ENCODE results near the gene FER.

Gene FER

DNA sequence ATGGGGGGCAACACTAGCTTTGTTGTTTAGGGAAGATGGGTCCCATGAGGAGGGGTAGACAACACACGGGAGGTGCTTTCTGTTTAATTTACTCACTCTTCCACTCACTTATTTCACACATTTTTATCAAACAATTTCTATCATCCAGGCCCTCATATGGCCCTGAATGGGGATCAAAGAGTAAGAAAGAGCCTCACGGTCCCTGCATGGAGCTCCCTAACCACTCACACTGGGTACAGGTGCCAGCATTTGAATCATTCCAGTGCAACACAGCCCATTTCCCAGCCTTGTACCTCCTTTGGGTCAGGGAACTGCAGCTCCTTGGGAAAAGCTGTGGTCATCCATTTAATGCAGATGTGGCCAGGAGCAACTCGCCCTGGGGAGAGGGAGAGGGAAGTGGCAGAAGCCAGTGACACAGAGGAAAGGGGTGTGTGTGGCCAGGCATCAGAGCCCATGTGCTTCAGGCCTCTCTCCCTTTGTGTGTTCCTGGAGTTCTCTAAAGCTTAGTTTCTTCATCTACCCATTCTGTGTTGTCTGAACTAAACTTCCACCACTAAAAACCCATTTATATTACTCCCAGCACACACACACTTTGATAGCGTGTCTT is 476.7 kb downstream of the FER start:
- TF ChIP-seq, protein P1, sequence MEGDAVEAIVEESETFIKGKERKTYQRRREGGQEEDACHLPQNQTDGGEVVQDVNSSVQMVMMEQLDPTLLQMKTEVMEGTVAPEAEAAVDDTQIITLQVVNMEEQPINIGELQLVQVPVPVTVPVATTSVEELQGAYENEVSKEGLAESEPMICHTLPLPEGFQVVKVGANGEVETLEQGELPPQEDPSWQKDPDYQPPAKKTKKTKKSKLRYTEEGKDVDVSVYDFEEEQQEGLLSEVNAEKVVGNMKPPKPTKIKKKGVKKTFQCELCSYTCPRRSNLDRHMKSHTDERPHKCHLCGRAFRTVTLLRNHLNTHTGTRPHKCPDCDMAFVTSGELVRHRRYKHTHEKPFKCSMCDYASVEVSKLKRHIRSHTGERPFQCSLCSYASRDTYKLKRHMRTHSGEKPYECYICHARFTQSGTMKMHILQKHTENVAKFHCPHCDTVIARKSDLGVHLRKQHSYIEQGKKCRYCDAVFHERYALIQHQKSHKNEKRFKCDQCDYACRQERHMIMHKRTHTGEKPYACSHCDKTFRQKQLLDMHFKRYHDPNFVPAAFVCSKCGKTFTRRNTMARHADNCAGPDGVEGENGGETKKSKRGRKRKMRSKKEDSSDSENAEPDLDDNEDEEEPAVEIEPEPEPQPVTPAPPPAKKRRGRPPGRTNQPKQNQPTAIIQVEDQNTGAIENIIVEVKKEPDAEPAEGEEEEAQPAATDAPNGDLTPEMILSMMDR (conservative IDR thresholded peaks at IDR 0.05; ENCODE audit: control insufficient read depth, insufficient read depth, low read depth, low read length) = no peak
- DNase-seq (ENCODE audit: low read depth) = no peak
- H3K4me3 ChIP-seq (ENCODE audit: control insufficient read depth, low read depth, low read length) = no peak overlapping the region

DNA sequence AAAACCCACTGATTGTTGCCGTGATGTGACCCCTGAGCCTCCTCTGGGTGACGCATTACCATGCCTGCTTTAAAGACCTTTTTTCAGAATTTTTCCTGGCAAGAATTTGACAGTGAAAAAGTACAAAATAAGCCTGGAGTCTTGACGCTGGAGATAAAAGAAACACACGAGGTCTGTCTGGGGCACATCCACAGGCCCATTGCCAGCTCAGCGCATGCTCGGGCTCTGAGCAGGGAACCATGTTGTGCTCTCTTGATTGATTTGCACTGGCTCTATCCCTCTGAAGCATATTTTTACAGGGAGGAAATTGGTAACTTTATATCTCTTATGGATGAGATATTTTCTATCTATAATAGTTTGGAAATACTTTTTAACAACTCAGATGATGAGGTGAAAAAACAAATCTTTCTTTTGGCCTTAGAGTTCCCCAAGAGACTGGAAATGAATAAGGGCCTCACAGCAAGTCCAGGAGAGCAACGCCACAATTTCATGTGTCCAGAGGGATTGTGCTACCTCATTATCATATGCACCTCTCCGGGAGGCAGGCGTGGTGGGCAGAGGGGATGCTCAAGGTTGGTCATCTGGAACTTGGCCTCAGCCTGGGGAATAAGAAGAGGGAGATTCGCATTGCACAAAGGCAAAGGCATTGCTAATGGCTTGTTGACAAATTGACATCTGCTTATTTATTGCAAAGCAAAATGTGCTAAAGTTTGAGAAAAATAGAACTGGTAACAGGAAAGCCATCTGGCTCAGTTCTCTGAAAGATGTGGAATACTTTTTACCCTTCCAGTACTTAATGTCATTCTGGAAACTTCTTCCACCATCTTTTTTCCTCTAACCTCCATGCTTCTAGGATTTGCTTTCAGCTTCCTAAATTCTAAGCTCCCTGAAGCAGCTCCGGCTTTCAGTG is 478.3 kb downstream of the FER start:
- DNase-seq (ENCODE audit: low read depth) = no peak
- no peak overlapping the region for H3K4me3 ChIP-seq (ENCODE audit: control insufficient read depth, low read depth, low read length)
- TF ChIP-seq, protein P1 (conservative IDR thresholded peaks at IDR 0.05; ENCODE audit: control insufficient read depth, insufficient read depth, low read depth, low read length) = no peak

DNA sequence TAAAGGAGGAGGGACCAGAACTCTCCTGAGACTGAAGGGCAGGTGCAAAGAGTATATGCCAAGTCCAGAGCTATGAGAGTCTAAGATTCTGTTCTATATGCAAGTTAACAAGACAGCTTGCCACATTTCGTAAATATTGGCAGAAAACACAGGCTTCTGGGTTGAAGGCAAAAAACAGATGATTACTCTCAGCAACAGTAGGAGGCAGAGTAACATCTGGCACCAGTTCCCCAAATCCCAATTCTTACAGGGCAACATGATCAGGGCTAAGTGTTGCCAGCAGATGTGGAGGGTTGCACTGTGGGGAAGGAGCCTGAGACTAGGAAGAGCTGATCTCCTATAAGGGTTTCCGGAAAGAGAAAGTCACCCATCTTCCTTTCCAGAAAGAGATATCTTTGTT is 482.7 kb downstream of the FER start:
- no peak for DNase-seq (ENCODE audit: low read depth)
- TF ChIP-seq, protein P1 (conservative IDR thresholded peaks at IDR 0.05; ENCODE audit: control insufficient read depth, insufficient read depth, low read depth, low read length) = no peak
- H3K4me3 ChIP-seq (ENCODE audit: control insufficient read depth, low read depth, low read length) = no peak overlapping the region

DNA sequence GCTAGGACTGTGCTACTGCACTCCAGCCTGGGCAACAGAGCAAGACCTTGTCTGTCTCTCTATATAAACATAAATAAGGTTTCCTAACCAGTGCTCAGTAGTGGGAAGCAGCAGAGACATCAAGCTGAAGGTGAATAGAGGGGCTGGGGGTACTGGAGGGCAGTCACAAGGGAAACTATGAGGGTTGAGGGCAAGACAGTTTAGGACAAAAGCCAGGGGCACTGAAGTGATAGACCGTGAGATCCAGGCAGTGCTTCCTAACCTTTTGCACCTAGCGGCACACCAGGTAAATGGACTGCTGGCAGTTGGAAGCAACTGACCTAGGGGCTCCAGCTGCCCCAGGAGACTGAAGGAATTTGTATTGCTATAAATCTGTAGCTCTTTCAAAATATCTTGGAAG is 483.6 kb downstream of the FER start:
- no peak for DNase-seq (ENCODE audit: low read depth)
- no peak overlapping the region for H3K4me3 ChIP-seq (ENCODE audit: control insufficient read depth, low read depth, low read length)
- TF ChIP-seq, protein P1 (conservative IDR thresholded peaks at IDR 0.05; ENCODE audit: control insufficient read depth, insufficient read depth, low read depth, low read length) = no peak

DNA sequence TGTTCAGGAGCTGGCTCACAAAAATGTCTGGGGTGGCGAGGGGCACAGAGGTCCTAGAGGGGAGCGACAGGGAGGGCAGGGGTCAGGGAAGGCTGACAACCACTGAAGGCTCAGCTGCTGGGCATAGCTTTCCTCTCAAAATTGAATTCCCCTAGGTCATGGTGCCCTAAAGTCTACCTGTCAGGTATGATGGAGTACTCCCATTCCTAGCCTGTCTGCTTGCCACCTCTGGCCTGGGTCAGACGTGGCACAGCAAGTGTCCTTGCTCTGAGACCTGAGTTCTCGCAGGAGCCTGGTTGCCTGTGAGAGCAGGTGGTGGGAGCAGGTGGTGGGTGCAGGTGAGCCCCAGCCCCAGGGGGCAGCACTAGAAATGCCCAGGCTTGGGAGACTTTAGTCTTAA is 486.7 kb downstream of the FER start:
- no peak for DNase-seq (ENCODE audit: low read depth)
- TF ChIP-seq, protein P1 (conservative IDR thresholded peaks at IDR 0.05; ENCODE audit: control insufficient read depth, insufficient read depth, low read depth, low read length) = no peak
- no peak overlapping the region for H3K4me3 ChIP-seq (ENCODE audit: control insufficient read depth, low read depth, low read length)

DNA sequence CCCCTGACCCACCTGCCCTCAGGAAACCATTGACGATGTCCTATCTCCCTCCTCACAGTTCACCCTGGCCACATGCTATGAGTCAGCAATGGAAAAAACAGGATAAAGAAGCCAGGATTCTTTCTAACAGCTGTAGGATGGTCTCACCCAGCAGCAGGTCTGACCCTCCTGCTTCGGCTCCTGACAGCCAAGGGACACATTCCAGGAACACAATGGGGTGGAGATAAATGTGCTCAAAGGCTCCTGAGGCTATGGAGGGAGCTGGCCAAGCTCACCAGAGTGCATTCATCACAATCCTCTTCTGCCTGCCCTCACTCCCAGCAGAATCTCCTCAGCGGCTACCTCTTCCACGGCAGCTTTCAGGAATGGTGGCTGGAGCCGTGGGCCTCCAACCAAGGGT is 491.8 kb downstream of the FER start:
- DNase-seq (ENCODE audit: low read depth) = no peak
- TF ChIP-seq, protein P1 (conservative IDR thresholded peaks at IDR 0.05; ENCODE audit: control insufficient read depth, insufficient read depth, low read depth, low read length) = no peak
- H3K4me3 ChIP-seq (ENCODE audit: control insufficient read depth, low read depth, low read length) = no peak overlapping the region
